Measurements from ENCODE around the gene PTPN4.

The PTPN4 gene

DNA sequence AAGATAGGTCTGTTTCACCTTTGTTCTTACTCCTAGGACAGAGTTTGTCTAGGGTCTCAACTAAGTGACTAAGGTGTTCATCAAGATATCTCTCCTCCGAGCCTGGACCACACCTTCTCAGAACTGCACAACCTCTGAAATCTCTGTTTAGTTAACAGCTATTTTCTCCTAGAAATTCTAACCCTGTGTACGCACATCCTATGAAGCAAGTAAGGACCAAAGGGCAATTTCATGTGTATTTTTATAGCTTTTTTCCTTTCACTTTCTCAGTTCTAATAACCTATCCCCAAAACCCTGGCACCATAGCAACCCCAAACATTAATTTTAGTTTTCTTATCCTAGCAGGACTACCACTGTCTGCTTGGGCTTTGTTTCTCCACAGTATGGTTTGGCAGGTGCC, 59.1 kb downstream of the PTPN4 start:
- no peak for DNase-seq

DNA sequence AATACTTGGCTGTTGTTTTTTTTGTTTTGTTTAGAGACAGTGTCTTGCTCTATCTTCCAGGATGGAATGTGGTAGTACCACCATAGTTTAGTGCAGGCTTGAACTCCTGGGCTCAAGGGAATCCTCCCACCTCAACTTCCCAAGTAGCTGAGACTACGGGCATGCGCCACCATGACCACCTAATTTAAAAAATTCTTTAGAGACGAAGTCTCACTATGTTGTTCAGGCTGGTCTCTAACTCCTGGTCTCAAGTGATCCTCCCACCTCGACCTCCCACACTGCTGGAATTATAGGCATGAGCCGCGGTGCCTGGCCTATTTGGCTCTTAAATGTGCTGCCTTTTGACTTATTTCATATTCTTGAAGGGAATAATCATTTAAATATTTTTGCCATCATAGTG, 60.1 kb downstream of the PTPN4 start:
- no peak for DNase-seq

DNA sequence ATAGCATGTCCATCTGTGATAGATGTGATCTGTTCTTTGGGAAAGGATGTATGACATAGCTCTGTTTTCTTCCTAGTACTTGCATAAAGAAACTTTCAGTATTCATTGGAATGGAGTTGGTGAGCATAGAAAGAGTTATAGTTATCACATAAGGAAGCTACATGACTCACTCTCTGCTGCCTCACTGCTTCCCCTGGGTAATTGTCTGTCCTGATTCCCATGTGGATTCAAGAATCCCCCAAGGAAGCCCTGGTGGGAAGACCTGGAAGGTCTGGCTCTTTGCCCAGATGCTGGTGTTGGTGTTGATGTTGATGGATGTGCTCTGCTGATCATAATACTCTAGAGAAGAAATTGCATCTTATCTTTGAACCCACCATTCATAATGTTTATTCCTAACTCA, 60.6 kb downstream of the PTPN4 start:
- no peak for DNase-seq

DNA sequence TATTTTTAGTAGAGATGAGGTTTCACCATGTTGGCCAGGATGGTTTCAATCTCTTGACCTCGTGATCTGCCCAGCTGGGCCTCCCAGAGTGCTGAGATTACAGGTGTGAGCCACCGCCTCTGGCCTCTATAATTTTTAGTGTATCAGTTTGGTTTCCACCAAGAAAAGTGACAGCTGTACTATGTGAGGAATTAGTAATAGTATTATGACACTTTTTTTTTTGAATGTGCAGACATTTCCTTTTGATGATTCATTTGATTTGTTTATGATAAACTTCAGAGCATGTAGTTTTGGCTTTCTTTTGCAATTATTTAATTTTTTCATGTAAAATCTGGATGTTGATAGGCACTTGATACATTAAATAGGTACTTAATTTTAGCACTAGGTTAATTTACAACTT, 61.5 kb downstream of the PTPN4 start:
- DNase-seq, result no peak

DNA sequence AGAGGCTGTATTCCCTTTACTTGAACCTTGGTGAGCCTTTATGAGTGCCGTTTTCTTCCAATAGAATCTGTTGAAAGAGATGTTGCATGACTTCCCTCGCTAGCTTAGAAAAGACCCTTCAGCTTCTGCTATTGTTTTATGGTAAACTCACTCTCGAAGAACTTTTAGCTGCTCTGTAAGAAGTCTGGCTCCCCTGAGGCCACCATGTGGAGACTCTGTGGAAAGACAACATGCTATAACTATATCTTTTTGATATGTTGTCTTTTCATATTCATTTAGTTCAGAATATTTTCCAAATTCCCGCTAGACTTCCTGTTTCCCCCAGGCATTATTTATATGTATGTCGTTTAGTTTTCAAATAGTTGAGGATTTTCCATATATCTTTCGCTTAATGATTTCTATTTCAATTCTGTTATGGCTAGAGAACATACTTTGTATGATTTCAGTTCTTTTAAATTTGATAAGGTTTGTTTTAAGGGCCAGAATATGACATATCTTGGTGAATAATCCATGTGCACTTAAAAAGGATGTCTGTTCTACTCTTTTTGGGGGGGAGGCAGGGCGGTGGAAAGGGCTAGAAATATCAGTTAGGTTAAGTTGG, 64.1 kb downstream of the PTPN4 start:
- DNase-seq, result peak; percentile 15

DNA sequence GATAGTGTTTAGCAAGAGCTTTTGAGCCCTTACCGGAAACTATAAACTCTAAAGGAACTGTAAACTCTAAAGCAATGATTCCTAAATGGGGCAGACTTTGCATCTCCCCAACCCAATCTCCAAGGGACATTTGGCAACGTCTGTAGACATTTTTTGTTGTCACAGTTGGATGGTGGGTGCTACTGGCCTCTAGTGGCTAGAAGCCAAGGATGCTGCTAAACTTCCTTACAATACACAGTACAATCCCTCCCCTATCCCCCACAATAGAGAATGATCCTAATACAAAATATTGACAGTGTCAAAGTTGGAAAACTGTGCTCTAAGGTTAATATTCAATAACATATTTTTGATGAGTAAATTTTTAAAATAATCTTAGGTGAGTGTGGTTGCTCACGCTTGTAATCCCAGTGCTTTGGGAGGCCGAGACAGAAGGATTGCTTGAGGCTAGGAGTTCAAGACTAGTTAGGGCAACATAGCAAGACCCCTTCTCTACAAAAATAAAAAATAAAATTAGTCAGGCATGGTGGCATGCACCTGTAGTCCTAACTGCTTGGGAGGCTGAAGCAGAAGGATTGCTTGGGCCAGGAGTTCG, 66.7 kb downstream of the PTPN4 start:
- peak; percentile 42 for DNase-seq

DNA sequence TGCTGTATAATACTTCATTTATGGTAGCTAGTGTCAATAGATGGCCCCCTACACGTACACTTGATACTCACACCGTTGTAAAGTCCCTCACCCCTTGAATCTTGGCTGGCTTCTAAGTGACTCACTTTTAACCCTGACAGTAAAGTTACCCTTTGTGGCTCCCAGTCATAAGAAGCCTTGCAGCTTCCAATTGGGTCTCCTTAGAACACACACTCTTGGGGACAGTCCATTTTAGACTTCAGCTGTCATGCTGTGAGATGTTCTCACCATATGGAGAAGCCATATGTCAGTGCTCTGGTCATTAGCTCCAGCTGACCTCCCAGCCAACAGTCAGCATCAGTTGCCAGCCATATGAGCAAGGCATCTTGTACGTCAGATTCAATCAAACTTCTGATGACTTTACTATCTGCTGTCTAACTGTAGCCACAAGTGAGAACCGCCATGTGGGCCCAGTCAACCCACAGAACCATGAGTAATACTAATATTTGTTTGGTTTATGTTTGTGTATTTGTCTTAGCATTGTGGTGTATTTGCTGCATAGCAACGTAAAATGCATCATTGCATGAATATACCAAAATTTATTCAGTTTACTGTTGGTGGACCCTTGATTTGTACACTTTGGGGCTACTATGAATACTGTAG, 68.3 kb downstream of the PTPN4 start:
- no peak for DNase-seq

DNA sequence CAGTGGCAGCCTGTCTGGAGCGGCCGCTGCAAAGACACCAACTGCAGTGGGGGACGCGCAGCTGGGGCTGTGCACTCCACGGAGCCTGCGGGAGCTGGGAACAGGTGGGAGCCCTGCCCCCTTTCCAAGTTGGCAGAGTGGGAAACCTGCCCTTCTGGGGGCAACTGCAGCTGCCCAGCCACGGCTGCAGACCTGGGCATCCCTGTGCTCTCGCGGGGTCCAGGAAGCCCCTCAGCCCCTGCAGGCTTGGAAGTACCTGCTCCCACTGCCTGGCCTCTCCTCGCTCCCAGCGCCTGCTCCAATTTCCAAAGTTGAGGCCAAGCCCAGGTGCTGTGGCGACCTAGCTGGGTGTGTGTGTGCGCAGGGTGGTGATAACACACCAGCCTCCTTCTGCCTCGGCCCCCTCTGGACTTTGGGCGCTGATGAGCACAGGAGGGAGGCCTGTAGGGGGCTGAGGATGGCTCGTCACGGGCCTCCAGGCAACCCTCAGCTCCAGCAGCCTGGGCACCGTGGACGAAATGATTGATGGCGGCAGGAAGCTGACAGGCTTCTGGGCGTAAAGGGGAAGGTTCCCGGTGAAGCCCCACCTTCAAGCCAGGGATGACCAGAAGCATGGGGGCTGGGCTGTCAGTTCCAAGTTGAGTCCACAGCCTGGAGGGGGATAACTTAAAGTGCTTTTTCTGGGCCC, 76.9 kb downstream of the PTPN4 start:
- no peak for DNase-seq

DNA sequence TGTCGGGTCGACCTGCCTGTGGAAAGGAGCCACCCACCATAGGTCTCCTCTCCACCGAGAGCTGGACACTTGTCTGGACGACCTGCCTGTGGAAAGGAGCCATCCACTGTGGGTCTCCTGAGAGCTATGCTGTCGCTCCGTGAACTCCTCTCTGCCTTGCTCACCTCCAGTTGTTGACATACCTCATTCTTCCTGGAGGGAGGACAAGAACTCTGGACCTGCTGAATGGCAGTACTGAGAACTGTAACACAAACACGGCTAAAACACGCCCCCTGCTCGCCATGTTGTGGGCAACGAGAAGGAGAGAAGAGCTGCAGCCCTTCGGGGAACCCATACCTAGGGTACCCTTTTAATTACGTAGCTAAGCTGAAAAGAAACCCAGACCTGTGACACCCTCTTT, 77.6 kb downstream of the PTPN4 start:
- no peak for DNase-seq

DNA sequence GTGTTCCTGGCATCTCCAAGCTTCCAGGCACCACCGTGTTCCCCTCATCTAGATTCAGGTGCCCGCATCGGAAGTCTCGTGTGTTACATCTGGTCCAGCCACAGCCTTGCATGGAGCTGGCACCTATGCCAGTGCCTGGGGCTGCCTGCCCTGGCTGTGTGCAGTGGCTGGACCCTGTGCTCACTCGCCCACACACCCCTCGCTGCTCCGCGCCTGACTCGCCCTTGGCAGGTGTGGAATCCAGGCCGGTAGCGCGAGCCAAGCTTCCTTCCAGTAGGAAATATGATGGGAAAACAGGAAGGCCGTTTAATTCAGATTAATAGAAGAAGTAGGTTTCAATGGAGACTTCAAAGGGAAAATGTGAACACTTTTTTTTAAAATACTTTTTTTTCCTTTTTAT, 78.0 kb downstream of the PTPN4 start:
- no peak for DNase-seq

DNA sequence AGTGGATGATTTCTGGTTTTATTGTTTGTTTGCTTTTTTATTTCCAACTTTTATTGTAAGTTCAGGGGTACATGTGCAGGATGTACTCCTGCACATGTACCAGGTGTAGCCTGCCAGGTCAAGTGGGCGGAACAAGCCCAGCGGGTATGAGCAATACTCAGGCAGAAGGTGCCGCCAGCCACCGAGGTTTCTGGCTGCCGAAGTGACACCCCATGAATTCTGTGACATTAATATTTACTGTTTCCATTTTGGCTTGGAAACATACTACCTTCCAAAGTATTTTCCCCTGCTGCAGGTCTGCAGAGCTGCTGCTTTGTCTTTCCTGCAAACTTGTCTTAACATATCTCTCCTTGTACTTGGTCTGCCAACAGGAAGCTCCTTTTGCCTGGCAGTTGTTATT, 78.5 kb downstream of the PTPN4 start:
- DNase-seq, result no peak

DNA sequence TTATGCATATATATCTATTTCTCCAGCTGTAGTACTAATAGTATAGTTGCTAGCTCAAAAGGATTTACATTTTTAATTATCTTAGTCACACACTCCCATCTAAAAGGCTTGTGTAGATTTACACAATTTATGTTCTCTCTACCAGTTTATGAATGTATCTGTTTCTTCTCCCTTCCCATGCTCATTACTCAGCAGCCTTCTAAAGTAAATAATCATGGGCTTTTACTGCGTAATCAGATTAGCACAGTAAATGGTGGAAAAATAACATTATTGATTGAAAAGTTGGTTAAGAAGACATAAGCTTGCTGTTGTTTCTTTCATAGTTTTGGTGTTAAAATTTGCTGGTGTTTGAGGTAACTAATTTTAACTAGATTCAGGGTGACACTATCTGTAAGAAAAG, 81.8 kb downstream of the PTPN4 start:
- no peak for DNase-seq

DNA sequence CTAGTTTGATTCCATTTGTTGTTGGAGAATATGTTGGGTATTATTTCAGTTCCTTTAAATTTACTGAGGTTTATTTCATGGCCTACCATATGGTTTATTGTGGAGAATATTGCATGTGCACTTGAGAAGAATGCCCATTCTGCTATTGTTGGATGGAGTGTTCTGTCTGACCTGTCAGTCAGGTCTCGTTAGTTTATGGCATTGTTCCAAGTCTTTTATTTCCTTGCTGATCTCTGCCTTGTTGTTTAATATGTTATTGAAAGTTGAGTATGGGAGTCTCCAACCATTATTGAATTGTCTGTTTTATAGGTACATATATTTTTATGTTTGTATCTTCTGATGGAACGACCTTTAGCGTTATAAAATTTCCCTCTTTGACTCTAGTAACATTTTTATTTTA, 86.3 kb downstream of the PTPN4 start:
- DNase-seq, result no peak

DNA sequence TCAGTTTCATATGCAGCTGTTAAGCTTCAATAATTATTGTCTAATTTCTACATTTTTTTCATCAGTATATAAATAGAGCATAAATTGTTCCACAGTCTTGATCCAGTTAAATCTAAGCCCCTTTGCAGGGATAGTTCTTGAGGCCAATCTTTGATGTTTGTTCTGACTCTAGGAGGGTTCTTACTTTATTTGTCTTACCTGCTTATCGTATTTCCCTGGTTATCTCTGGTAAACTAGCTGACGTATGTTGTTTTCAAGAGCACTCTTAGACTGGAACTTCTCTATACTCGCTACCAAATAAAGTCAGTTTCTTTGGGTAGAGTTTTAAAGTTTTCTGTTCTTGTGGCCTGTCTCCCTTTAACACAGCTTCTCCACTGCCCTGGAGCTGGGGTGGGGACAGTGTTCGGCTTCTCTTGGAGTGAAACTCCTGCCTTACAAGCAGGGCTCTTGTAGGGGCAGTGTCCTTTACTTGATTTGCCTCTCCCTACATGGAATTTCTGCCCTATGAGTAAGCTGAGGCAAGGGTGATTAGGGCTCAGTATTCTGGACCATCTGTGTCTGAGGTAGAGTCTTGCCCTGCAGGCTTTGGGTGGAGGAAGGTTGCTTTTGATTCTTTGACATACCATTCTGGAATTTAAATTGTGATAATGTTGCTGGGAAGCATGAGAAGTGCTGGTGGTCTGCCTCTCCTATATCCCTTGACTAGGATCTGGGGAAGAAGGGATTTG, 90.3 kb downstream of the PTPN4 start:
- DNase-seq, result no peak

DNA sequence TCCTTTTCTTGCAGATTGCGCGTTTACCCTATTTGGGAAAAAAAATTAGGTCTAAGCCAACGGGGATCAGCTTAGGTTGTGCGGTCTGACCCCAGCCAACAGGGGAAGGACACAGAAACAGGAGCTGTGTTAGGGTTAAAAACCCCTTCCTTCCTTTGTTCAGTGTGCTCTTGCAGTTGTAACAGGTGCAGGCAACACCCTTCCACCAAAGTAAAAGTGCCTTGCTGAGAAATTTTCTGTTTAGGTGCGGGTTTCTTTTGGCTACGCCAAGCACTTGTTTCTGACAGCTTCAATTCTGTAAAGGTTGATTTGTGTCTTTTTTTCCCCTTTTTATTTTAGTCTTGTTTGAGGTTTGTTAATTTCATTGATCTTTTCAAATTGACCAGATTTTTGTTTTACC, 92.5 kb downstream of the PTPN4 start:
- DNase-seq, result no peak

DNA sequence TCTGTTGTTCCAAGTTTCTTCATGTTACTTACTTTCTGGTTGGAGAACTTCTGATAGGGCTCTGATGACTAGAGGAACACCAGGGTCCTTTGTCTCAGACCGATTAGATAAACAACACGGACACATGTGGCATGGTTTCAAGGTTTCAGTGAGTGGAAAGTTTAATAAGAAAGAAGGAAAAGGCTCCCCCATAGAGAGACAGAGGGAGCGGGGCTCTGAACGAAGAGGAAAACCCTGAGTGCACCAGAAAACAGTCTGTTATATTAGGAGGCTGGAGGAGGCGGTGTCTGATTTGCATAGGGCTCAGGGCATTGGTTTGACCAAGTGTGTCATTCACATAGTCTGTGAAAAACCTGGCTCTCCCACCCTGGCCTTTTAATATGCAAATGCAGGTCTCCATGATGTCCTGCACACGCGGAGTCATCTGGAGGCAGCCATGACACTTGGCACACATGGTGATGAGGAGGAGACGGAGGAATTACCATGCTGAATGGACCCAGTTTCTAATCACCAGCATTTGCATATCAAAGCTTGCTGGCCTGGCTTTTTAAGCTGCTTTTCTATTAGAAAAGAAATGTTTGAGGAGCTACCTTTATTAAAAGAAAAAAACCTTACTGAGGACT, 94.2 kb downstream of the PTPN4 start:
- DNase-seq, result no peak

DNA sequence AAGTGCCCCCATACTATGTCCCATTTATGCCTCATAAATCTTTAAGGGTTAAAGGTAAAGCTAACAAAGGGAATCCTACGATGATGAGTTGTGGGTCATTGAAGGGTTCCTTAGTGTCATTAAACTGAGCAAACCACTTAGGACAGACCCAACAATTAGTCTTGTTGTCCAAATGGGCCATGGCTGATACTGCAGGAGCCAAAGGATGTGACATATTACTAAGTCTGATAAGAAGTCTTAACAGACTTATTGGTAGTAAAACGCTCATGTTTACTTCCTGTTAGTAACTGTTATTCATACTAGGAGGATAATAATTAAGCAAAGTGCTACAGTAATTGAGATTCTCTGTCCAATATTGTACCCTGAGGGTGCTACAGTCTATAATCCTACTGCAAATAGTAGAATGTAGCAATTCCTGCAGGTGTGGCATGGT, 96.8 kb downstream of the PTPN4 start:
- DNase-seq, result no peak

DNA sequence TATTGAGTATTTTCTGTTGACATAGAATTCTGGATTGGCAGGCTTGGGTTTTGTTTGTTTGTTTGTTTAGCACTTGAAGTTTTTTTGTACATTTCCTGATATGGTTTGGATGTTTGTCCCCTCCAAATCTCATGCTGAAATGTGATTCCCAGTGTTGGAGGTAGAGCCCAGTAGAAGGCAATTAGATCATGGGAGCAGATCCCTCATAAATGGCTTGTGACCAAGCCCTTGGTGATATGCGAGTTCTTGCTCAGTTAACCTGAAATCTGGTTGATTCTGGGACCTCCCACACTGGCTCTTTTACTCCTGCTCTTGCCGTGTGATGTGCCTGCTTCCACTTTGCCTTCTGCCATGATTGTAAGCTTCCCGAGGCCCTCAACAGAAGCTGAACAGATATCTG, 98.0 kb downstream of the PTPN4 start:
- DNase-seq, result no peak

DNA sequence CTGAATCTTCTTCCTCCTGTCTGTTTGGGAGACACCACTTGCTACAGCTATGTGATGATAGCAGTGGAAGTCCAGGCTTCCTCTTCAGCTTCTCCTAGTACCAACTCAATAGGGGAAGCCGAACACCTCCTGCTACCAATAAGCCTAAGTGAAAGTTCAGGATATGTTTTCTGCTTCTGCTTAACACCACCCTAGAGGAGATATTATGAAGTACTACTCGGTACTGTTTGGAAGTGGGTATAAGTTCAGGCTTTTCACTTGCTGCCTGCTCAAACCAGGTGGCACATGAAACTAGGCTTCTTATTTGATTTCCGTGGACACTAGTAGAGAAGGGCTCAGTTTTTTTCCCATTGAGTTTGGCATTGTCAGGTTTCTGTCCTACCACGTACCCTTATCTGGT, 99.8 kb downstream of the PTPN4 start:
- no peak for DNase-seq

DNA sequence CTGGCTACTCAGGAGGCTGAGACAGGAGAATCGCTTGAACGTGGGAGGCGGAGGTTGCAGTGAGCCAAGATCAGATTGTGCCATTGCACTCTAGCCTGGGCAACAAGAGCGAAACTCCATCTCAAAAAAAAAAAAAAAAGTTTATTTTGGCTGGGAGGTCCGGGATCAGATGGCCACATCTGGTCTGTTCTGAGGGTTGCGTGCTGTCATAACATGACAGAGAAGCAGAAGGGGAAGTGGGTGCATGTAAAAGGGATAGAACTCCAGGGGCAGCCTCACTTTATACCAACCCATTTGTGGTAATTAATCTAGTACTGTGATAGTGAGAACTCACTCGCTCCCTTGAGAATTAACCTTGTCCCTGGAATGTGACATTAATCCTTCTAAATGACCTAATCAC, 101.2 kb downstream of the PTPN4 start:
- DNase-seq, result no peak

DNA sequence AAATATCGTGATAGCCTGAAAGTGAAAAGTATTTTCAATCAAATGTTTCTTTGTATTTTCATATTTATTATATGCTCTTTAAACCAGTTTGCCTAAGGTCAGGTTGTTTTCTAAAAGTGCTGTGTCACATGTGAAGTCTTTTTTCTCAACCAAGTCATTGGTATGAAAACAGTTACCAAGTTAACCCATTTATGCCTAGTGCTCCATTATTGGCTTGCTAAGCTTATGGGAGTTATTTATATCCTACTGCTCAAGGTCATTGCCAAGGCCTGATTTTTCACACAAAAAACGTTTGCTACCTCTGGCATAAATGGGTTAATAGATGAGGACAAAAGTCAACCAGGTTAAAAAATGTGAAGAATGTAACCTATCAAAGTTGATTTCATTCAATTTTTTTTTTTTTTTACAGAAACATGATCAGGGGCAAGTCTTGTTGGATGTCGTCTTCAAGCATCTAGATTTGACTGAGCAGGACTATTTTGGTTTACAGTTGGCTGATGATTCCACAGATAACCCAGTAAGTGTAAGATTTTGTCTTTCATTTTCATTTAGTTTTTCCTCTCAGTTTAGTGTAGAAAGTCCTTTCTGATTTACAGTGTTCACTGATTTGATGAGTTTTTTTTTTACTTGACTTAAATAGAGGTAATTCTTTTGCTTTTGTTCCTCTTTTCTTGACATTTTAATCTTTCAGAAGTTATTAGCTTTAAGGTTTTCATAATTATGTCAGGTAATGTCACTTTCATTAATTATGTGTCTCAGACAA, 102.6 kb downstream of the PTPN4 start:
- no peak for DNase-seq

DNA sequence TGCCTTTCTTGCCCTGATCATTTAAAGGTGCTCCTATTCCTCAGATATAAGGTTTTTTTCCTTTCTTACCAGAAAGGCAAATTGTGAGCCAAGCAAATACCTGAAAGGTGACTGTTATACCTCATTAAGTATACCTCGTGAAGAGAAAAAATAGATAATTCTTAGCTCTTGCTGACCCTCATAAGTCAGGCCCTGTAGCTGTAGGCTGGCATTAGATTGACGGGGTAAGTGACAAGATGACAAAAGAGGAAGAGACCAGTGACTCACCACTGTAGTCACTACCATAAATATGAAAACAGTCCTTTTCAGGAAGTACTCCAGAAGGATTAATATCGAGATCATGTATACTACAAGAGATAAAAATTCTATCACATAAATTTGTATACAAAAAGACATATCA, 104.6 kb downstream of the PTPN4 start:
- no peak for DNase-seq

Measured in RPMI8226 (cell line).